Right renal cortex interstitium (tissue), 3 donors: ENCODE measurements around the gene OOSP4B. TPM values are rescaled to one million over a fixed set of nuclear protein-coding genes. Genes with fewer than 3 reads are reported as not detected.
"Not testable (repeated sequence)": the region's sequence is repeated elsewhere in the genome, so short reads cannot be mapped to it uniquely, and the experiment has no call there.

Experiments used
- DNase-seq, 3 donors: peaks; one replicate each; pipeline ENCODE4 v3.0.0-alpha.2; 2013; ENCODE audit warnings: low read depth in 3 of 3, low spot score in 2 of 3
- polyA plus RNA-seq, 3 donors: library from polyadenylated mRNA; unstranded; fragments of 120-200 nt; gene quantifications; one replicate each; pipeline ENCODE4 v1.2.1, GENCODE V29; 2013; ENCODE audit not compliant: insufficient read length in 3 of 3

Gene OOSP4B
- polyA plus RNA-seq, 3 donors = not detected

DNA sequence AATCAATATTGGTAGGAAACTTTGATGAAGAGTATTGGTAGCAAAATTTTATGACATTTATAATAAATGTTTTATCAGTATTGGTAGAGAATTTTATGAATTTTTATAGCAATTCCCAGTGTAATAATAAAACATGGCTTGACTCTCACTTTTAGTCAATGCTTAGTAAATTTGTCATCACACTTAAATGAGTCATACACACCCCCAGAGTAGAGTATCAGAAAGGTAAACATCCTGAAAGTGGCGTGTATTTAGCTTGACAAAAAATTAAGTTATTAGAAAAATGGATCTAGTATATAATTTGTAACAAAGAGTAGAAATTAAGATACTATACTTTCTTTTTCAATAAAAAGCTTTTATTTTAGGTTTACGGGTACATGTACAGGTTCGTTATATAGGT lies 42.1 kb downstream of the OOSP4B start:
- no peak for DNase-seq

DNA sequence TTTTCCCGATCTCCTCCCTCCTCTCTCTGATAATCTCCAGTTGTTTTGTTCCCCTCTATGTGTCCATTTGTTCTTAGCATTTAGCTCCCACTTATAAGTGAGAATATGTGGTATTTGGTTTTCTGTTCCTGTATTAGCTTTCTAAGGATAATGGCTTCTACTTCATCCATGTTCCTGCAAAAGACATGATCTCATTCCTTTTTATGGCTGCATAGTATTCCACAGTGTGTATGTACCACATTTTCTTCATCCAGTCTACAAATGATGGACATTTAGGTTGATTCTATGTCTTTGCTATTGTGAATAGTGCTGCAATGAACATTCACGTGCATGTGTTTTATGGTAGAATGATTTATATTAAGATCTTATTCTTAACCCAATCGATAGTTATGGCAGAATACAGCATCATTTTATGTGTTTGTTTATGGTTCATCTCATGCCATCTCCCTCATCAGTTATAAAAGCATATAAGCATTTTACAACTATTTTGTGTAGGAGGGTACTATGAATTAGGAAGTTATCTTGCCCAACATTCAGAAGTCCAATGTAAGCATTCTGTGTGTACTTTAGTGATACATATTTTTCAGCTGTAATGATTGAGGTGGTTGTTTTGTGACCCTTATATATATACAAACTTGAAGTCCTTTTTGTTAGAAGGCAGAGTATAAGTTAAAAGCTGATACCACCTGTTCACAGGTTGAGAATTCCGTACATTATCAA lies 42.7 kb downstream of the OOSP4B start:
- no peak for DNase-seq

DNA sequence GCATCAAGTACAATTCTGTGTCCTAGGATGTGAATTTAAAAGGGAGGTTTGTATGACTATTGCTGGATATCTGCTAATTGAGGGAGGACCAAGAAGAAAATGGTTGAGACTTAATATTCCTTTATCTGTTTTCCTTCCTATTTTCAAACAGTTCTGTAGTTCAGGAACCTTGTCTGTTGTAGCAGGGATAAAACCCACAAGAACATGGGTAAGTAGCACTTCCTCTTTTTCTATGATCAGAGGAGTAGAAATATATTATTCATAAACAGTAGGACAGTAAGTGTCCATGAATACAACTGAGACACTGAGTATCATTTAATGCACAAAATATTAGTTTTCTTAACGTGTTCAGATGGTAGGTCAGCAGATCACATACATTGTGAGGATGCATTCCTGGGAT lies 47.1 kb downstream of the OOSP4B start:
- no peak for DNase-seq

DNA sequence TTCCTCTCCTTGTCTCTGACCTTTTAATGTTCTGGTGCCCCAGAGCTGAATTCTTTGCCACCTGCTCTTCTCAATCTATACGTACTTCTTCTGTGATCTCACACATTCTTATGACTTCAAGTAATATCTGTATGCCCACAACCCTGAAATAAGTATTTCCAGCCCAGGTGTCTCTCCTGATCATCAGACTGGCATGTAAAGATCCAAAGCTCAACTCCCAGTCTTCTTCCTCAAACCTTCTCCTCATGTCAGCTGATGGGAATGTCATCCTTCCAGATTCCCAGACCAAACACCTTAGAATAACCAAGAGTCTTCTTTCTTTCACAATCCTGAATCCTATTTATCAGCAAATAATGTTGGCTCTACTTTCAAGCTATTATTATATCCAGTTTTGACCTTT lies 48.8 kb downstream of the OOSP4B start:
- no peak for DNase-seq

DNA sequence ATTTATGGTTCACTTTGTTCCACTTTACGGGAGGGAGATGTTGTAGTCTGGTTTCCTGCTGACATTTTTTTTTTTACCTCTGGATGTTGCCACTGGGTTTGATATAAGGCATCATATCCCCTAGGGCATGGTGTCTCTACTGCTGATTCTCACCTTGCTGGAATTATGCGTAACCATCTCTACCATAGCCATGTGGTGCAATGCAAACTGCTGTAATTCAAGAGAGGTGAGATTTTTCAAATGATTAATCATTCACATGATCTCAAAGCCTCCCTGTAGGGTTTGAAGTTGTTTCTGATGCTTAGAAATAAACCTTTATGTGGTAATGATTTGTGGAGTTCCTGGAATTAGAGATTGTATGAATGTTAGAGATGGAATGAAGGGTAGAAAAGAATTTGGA lies 52.5 kb downstream of the OOSP4B start:
- DNase-seq = no peak

DNA sequence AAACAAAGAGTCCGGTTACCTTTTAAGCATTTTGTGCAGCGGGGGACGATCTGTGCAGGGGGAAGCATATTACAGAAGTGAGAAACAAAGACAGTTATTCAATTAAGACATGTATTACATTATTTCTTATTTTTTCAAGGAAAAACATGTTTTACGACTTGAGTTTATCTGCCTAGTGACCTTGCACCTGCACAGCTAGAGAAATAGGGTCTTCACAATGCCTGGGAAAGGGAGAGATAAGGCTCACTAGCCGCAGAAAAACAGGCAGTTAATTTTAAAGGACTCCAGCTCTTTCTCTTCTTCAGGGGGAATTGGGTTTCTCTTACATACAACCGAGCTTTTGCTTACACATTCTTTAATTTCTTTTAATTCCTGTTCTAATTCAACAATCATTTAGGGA lies 54.7 kb downstream of the OOSP4B start:
- not testable (repeated sequence) for DNase-seq

DNA sequence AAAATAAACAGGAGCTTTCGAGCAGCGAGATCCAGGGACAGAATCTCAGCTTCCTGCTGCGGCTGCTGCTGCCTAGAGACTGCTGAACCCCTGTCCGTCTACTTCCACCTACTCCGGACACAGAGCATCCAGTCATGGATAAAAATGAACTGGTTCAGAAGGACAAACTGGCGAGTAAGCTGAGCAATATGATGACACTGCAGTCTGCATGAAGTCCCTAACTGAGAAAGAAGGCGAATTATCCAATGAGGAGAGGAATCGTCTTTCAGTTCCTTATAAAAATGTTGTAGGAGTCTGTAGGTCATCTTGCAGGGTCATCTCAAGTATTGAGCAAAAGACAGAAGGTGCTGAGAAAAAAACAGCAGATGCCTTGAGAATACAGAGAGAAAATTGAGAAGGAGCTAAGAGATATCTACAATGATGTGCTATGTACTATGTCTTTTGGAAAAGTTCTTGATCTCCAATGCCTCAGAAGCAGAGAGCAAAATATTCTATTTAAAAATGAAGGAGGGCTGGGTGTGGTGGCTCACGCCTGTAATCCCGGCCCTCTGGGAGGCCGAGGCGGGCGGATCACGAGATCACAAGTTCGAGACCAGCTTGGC lies 60.3 kb downstream of the OOSP4B start:
- DNase-seq = no peak

DNA sequence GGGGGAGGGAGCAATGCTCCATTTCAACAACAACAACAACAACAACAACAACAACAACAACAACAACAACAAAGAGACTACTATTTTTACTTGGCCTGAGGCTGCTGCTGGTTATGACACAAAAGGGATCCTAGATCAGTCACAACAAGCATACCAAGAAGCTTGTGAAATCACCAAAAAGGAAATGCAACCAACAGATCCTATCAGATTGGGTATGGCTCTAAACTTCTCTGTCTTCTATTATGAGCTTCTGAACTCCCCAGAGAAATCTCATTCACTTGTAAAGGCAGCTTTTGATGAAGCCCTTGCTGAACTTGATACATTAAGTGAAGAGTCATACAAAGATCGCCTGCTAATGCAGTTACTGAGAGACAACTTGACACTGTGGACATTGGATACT lies 61.0 kb downstream of the OOSP4B start:
- DNase-seq = no peak

DNA sequence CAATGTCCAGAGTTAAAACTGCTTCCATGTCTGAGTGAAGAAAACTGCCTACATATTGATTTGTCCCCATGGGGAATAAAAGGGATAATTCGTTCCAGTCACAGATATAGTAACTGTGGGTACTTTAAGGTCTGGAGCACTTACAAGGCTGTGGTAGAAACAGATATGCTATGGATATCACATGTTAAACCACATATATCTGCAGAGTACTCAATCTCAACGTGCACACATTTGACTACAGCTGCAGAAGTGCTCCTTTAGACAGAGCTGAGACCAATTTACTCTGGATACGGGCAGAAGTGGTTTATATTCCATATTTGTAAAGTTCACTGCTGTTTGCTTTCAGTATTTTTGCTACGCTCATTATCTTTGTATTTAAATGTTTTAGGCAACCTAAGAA lies 61.8 kb downstream of the OOSP4B start:
- DNase-seq = no peak

DNA sequence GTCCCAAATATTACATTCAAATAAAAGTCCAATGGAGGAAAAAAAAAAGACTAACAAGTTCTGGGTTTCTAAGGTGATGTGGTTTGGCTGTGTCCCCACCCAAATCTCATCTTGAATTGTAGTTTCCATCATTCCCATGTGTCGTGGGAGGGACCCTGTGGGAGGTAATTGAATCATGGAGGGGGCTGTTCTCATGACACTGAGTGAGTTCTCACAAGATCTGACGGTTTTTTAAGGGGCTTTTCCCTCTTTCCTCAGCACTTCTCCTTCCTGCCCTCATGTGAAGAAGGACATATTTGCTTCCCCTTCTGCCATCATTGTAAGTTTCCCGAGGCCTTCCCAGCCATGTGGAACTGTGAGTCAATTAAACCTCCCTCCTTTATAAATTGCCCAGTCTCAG lies 63.6 kb downstream of the OOSP4B start:
- DNase-seq = no peak

Other genes starting within 250 kb of the OOSP4B start
- 10 to 100 TPM; 60.2 to 68.3 (median 62.8) TPM for gene MRPL16, start 206.4 kb upstream of the OOSP4B start, polyA plus RNA-seq
- gene CBLIF, start 171.7 kb upstream of the OOSP4B start, polyA plus RNA-seq = not detected
- gene TCN1, start 150.7 kb upstream of the OOSP4B start, polyA plus RNA-seq = not detected
- gene OOSP3, start 138.4 kb upstream of the OOSP4B start, polyA plus RNA-seq = under 1 TPM in 1 of 3 donors, not detected in 2; 0.20 TPM
- under 1 TPM; 0.16 to 0.19 (median 0.18) TPM for gene OOSP1, start 78.7 kb upstream of the OOSP4B start, polyA plus RNA-seq
- under 1 TPM in 1 of 3 donors, not detected in 2; 0.37 TPM for gene OOSP4A, start 53.1 kb upstream of the OOSP4B start, polyA plus RNA-seq
- not detected for gene OOSP2, start 23.2 kb downstream of the OOSP4B start, polyA plus RNA-seq
- 1 to 10 TPM in 1 of 3 donors, under 1 TPM in 2; 0.56 to 1.6 (median 0.83) TPM for gene MS4A3, start 39.5 kb downstream of the OOSP4B start, polyA plus RNA-seq
- not detected for gene MS4A2, start 71.5 kb downstream of the OOSP4B start, polyA plus RNA-seq
- gene MS4A6A, start 165.9 kb downstream of the OOSP4B start, polyA plus RNA-seq = 10 to 100 TPM; 17.0 to 21.0 (median 17.5) TPM
- under 1 TPM; 0.45 to 0.68 (median 0.65) TPM for gene MS4A4E, start 226.0 kb downstream of the OOSP4B start, polyA plus RNA-seq